ENCODE results near the gene SLC35G1. TPM values are rescaled to one million over a fixed set of nuclear protein-coding genes. Genes with fewer than 3 reads are reported as not detected.

The SLC35G1 gene, protein sequence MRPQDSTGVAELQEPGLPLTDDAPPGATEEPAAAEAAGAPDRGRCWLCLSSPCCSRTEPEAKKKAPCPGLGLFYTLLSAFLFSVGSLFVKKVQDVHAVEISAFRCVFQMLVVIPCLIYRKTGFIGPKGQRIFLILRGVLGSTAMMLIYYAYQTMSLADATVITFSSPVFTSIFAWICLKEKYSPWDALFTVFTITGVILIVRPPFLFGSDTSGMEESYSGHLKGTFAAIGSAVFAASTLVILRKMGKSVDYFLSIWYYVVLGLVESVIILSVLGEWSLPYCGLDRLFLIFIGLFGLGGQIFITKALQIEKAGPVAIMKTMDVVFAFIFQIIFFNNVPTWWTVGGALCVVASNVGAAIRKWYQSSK
- 1.7 TPM for total RNA-seq
- long read RNA-seq, partial matches to known transcripts, result 0 of 5 reads
- long read RNA-seq, other reads (novel, unspliced or antisense), result 3 of 5 reads

- intact Hi-C loops (cut with DNase I), result no loop called here
- DNase-seq (peak; percentile 78), ATAC-seq (ENCODE audit: poor library complexity) (peak; percentile 99)
Measured at GRCh38 chr10:93893646-93894515, at the start of gene SLC35G1. Gene SLC35G1 (plus strand): TSS chr10:93893978. CDS start chr10:93894034, 56 bp downstream.

DNA sequence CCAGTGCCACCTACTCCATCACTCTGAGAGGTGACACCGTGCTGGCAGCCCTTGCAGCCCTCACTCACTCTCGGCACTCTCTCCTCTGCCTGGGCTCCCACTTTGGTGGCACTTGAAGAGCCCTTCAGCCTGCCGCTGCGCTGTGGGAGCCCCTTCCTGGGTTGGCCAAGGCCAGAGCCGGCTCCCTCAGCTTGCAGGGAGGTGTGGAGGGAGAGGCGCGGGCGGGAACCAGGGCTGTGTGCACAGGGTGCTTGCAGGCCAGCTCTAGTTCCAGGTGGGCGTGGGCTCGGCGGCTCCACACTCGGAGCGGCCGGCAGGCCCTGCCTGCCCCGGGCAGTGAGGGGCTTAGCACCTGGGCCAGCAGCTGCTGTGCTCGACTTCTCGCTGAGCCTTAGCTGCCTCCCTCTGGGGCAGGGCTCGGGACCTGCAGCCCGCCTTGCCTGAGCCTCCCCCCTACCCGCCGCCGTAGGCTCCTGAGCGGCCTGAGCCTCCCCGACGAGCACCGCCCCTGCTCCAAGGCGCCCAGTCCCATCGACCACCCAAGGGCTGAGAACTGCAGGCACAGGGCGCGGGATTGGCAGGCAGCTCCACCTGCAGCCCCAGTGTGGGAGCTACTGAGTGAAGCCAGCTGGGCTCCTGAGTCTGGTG, 48.7 kb upstream of the SLC35G1 start:
- intact Hi-C loops (cut with DNase I), result no loop called here
- ATAC-seq (ENCODE audit: poor library complexity) (no peak), DNase-seq (no peak)

- intact Hi-C loops (cut with DNase I), result no loop called here
- ATAC-seq (ENCODE audit: poor library complexity), result no peak
- no peak for DNase-seq
Measured at GRCh38 chr10:93849593-93849992, 44.2 kb upstream of the SLC35G1 start.

GRCh38 chr10:93850031-93851015, 43.5 kb upstream of the SLC35G1 start:
- intact Hi-C loops (cut with DNase I), result no loop called here
- no peak for DNase-seq
- ATAC-seq (ENCODE audit: poor library complexity), result no peak

DNA sequence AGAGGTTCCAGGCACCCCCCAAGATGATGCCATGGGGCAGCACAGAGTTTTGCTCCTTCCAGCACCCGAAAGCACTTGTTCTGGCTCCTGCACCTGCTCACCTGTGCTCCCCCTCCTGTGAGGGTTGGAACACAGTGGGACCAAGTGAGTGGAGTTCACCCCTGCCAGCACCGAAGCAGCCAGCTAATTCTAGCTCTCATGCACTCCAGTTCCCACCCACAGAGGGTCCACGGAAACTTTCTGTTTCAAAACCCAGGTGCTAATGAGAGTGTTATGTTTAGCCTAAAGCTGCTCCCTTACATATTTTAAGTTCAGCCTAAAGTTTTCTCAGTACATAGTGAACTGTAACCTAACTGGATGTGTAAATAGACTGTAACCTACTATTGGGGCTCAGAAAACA, 42.6 kb upstream of the SLC35G1 start:
- DNase-seq, result no peak
- no peak for ATAC-seq (ENCODE audit: poor library complexity)
- intact Hi-C loops (cut with DNase I), result no loop called here

DNA sequence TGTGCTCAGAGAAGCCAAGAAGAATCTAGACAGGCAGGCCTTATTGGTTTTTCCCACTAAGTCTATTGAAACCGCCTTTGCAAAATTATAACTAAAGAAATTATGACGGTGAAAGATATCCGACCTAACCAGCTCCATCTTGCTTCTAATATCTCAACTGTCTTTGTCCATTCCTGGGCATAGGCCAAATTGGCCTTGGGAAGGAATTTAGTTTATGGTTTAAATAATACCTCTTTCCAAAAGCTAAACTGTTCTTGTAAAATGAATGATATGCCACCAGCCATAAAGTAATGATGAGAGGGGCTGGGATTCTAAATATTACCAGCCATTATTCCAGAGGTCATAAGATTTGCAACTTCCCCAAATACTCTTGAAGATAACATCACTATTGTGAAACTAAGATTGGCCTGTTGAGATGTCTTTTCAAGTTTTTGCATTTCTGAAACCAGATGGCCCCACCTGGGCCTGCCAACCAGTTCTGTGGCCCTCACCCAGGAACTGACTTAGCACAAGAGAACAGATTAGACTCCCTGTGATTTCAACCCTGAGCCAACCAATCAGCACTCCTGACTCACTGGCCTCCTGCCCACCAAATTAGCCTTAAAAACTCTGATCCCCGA, 41.2 kb upstream of the SLC35G1 start:
- DNase-seq (no peak), ATAC-seq (ENCODE audit: poor library complexity) (no peak)
- intact Hi-C loops (cut with DNase I), result no loop called here

- DNase-seq (no peak), ATAC-seq (ENCODE audit: poor library complexity) (no peak)
- intact Hi-C loops (cut with DNase I), result no loop called here
Measured at GRCh38 chr10:93854975-93855374, 38.8 kb upstream of the SLC35G1 start.

GRCh38 chr10:93856349-93857145, 37.2 kb upstream of the SLC35G1 start:
- DNase-seq (no peak), ATAC-seq (ENCODE audit: poor library complexity) (no peak)
- intact Hi-C loops (cut with DNase I), result no loop called here

- DNase-seq, result no peak
- ATAC-seq (ENCODE audit: poor library complexity), result no peak
- intact Hi-C loops (cut with DNase I), result no loop called here
Measured at GRCh38 chr10:93859049-93859655, 34.6 kb upstream of the SLC35G1 start.

- ATAC-seq (ENCODE audit: poor library complexity) (no peak), DNase-seq (no peak)
- intact Hi-C loops (cut with DNase I), result no loop called here
Measured at GRCh38 chr10:93861825-93862224, 32.0 kb upstream of the SLC35G1 start.

- intact Hi-C loops (cut with DNase I), result no loop called here
- no peak for ATAC-seq (ENCODE audit: poor library complexity)
- no peak for DNase-seq
Measured at GRCh38 chr10:93865794-93866425, 27.9 kb upstream of the SLC35G1 start.

DNA sequence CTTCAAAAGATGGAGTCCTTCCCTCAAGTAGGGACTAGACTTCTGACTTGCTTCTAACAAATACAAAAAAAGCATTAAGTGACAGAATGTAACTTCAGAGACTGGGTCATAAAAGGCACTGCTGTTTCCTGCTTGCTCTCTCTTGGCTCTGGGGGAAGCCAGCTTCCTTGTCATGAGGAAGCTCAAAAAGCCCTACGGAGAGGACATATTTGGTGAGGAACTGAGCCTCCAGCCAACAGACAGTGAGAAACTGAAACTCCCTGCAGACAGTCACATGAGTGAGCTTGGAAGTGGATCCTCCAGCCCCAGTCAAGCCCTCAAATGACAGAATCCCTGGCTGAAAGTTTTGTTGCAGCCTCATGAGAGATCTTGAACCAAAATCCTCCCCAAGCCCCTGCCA, 26.3 kb upstream of the SLC35G1 start:
- DNase-seq, result no peak
- intact Hi-C loops (cut with DNase I), result no loop called here
- ATAC-seq (ENCODE audit: poor library complexity), result no peak

GRCh38 chr10:93871671-93872204, 22.0 kb upstream of the SLC35G1 start:
- ATAC-seq (ENCODE audit: poor library complexity) (no peak), DNase-seq (no peak)
- intact Hi-C loops (cut with DNase I), result no loop called here

- ATAC-seq (ENCODE audit: poor library complexity) (no peak), DNase-seq (no peak)
- intact Hi-C loops (cut with DNase I), result no loop called here
Measured at GRCh38 chr10:93872375-93873158, 21.2 kb upstream of the SLC35G1 start.

DNA sequence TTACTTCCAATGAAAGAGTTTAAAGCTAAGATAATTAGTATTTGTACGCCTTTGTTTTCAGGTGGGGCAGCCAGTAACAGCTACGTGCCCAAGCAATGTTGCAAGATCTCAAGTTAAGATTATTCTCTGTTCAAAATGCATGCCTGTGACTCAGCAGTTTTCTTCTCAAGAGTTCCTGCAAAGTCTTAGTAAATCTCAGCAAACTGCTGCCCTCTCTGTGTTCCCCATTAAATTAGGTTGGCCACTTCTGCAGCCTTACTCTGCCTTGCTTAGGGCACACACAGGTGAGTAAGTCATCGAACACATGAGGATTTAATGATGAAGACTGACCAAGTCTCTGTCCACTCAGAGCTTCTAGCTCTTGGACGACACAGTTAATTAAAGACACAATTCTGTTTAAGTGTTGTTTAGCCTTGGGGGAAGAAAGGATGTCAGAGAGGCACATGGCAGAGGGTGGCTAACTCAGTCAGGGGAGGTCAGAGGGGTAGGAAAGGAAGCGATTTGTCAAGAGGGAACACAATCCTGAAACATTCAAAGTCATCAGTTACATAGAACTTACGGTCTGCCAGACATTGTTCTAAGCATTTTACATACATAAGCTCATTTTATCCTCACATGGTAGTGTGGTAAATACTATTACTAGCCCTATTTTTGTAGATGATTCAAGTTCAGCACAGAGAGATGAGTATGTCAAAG, 20.2 kb upstream of the SLC35G1 start:
- intact Hi-C loops (cut with DNase I), result no loop called here
- ATAC-seq (ENCODE audit: poor library complexity), result no peak
- no peak for DNase-seq

All from Right ventricle myocardium superior (tissue), 1 donor.